Measurements from ENCODE around the gene LDB3.

LDB3 gene

GRCh38 chr10:86686972-86687371 lies 18.7 kb downstream of the LDB3 start:
- DNase-seq (ENCODE audit: low spot score): no peak

- no peak for DNase-seq (ENCODE audit: low spot score)
Measured at GRCh38 chr10:86687750-86688149, 19.4 kb downstream of the LDB3 start.

GRCh38 chr10:86688398-86688921 lies 20.1 kb downstream of the LDB3 start:
- peak; percentile 80 for DNase-seq (ENCODE audit: low spot score)

- no peak for DNase-seq (ENCODE audit: low spot score)
Measured at GRCh38 chr10:86689146-86689545, 20.8 kb downstream of the LDB3 start.

- DNase-seq (ENCODE audit: low spot score): no peak
Measured at GRCh38 chr10:86690231-86690630, 21.9 kb downstream of the LDB3 start.

GRCh38 chr10:86690657-86691084 lies 22.4 kb downstream of the LDB3 start:
- no peak for DNase-seq (ENCODE audit: low spot score)

- DNase-seq (ENCODE audit: low spot score): no peak
Measured at GRCh38 chr10:86691333-86692022, 23.2 kb downstream of the LDB3 start.

GRCh38 chr10:86692023-86692514 lies 23.8 kb downstream of the LDB3 start:
- DNase-seq (ENCODE audit: low spot score): no peak

GRCh38 chr10:86692664-86693063 lies 24.4 kb downstream of the LDB3 start:
- DNase-seq (ENCODE audit: low spot score): no peak

- no peak for DNase-seq (ENCODE audit: low spot score)
Measured at GRCh38 chr10:86693275-86693674, 25.0 kb downstream of the LDB3 start.

GRCh38 chr10:86693721-86694369 lies 25.5 kb downstream of the LDB3 start:
- peak; percentile 67 for DNase-seq (ENCODE audit: low spot score)

- DNase-seq (ENCODE audit: low spot score): no peak
Measured at GRCh38 chr10:86698207-86698940, 30.1 kb downstream of the LDB3 start.

- no peak for DNase-seq (ENCODE audit: low spot score)
Measured at GRCh38 chr10:86699125-86699524, 30.8 kb downstream of the LDB3 start.

- no peak for DNase-seq (ENCODE audit: low spot score)
Measured at GRCh38 chr10:86699541-86699940, 31.2 kb downstream of the LDB3 start.

GRCh38 chr10:86699991-86700840 lies 31.9 kb downstream of the LDB3 start:
- DNase-seq (ENCODE audit: low spot score): no peak

GRCh38 chr10:86700851-86701617 lies 32.7 kb downstream of the LDB3 start:
- no peak for DNase-seq (ENCODE audit: low spot score)

- DNase-seq (ENCODE audit: low spot score): no peak
Measured at GRCh38 chr10:86703176-86703575, 34.9 kb downstream of the LDB3 start.

- DNase-seq (ENCODE audit: low spot score): no peak
Measured at GRCh38 chr10:86705139-86705538, 36.8 kb downstream of the LDB3 start.

- no peak for DNase-seq (ENCODE audit: low spot score)
Measured at GRCh38 chr10:86705905-86706304, 37.6 kb downstream of the LDB3 start.

GRCh38 chr10:86706401-86706841 lies 38.1 kb downstream of the LDB3 start:
- peak; percentile 43 for DNase-seq (ENCODE audit: low spot score)

GRCh38 chr10:86706977-86707376 lies 38.7 kb downstream of the LDB3 start:
- no peak for DNase-seq (ENCODE audit: low spot score)

All from ecto neural progenitor cell (in vitro differentiated cells).